ENCODE measurements around the gene CDK5RAP2.
"Not testable (repeated sequence)": the region's sequence is repeated elsewhere in the genome, so short reads cannot be mapped to it uniquely, and the experiment has no call there.

DNA sequence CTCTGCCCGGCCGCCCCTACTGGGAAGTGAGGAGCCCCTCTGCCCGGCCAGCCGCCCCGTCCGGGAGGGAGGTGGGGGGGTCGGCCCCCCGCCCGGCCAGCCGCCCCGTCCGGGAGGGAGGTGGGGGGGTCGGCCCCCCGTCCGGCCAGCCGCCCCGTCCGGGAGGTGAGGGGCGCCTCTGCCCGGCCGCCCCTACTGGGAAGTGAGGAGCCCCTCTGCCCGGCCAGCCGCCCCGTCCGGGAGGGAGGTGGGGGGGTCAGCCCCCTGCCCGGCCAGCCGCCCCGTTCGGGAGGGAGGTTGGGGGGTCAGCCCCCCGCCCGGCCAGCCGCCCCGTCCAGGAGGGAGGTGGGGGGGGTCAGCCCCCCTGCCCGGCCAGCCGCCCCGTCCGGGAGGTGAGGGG lies 83.5 kb downstream of the CDK5RAP2 start:
- TF ChIP-seq, protein P1, sequence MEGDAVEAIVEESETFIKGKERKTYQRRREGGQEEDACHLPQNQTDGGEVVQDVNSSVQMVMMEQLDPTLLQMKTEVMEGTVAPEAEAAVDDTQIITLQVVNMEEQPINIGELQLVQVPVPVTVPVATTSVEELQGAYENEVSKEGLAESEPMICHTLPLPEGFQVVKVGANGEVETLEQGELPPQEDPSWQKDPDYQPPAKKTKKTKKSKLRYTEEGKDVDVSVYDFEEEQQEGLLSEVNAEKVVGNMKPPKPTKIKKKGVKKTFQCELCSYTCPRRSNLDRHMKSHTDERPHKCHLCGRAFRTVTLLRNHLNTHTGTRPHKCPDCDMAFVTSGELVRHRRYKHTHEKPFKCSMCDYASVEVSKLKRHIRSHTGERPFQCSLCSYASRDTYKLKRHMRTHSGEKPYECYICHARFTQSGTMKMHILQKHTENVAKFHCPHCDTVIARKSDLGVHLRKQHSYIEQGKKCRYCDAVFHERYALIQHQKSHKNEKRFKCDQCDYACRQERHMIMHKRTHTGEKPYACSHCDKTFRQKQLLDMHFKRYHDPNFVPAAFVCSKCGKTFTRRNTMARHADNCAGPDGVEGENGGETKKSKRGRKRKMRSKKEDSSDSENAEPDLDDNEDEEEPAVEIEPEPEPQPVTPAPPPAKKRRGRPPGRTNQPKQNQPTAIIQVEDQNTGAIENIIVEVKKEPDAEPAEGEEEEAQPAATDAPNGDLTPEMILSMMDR (IDR thresholded peaks at IDR 0.05): not testable (repeated sequence)
- not testable (repeated sequence) for TF ChIP-seq POLR2A (IDR thresholded peaks at IDR 0.05)
